Cardiac fibroblast (primary cell): ENCODE data around the gene ELOVL1.

ENCODE experiments used
- DNase-seq, 2 donors: peaks; one replicate each; pipeline versions ENCODE4 v3.0.0 to v3.0.0-alpha.2; 2010; ENCODE audit warnings: low read depth in 2 of 2
- H3K4me3 ChIP-seq, 2 donors: replicated peaks in 1 of 2; 1 replicate in 1 of 2; 2 replicates in 1 of 2; pipeline ENCODE4 v1.5.1; 2011; ENCODE audit warnings: low read depth in 2 of 2, low read length in 2 of 2, mild to moderate bottlenecking in 2 of 2, moderate library complexity in 1 of 2
- CTCF ChIP-seq: IDR thresholded peaks from one replicate; pipeline ENCODE4 v1.5.1; 2011; ENCODE audit warnings: low read depth, mild to moderate bottlenecking, low read length, inconsistent platforms

The ELOVL1 gene

DNA sequence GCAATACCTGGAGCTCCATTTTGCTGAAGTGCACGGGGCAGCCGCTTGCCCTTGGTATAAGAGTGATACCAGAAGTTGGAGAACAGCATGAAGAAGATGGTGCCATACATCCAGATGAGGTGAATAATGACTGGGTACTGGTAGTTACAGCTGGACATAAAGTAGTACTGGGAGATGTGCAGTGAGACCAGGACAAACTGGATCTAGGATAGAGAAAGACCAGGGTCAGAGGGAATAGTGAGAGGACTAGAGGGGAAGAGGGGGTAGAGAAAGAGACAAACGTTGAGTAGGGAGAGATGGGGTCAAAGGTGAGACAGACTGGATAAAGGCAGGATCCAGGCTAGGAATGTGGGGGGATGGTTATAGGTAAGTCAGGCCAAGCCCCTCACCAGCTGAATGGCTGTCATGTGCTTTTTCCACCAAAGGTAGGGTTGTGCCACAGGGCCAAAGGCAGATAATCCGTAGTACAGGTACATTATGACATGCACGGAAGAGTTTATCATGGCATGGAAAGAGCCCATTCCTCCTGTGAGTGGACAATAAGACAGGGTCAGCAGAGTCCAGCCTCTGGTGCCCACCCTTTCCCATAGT, 3.8 kb downstream of the ELOVL1 start:
- H3K4me3 ChIP-seq, result no peak overlapping the region
- TF ChIP-seq CTCF, result no peak
- DNase-seq, result no peak

- no peak for TF ChIP-seq CTCF
- no peak for DNase-seq
- H3K4me3 ChIP-seq, result no peak overlapping the region
Observed at GRCh38 chr1:43363283-43363934, 4.4 kb downstream of the ELOVL1 start.

- peak overlapping the region in 1 of 2 donors; percentile 76 for H3K4me3 ChIP-seq
- TF ChIP-seq CTCF, result no peak
- no peak for DNase-seq
Observed at GRCh38 chr1:43360616-43361015, 7.2 kb downstream of the ELOVL1 start.

- no peak for TF ChIP-seq CTCF
- peak overlapping the region; percentile 69 to 76 for H3K4me3 ChIP-seq
- no peak for DNase-seq
Observed at GRCh38 chr1:43359696-43360095, 8.1 kb downstream of the ELOVL1 start.

DNA sequence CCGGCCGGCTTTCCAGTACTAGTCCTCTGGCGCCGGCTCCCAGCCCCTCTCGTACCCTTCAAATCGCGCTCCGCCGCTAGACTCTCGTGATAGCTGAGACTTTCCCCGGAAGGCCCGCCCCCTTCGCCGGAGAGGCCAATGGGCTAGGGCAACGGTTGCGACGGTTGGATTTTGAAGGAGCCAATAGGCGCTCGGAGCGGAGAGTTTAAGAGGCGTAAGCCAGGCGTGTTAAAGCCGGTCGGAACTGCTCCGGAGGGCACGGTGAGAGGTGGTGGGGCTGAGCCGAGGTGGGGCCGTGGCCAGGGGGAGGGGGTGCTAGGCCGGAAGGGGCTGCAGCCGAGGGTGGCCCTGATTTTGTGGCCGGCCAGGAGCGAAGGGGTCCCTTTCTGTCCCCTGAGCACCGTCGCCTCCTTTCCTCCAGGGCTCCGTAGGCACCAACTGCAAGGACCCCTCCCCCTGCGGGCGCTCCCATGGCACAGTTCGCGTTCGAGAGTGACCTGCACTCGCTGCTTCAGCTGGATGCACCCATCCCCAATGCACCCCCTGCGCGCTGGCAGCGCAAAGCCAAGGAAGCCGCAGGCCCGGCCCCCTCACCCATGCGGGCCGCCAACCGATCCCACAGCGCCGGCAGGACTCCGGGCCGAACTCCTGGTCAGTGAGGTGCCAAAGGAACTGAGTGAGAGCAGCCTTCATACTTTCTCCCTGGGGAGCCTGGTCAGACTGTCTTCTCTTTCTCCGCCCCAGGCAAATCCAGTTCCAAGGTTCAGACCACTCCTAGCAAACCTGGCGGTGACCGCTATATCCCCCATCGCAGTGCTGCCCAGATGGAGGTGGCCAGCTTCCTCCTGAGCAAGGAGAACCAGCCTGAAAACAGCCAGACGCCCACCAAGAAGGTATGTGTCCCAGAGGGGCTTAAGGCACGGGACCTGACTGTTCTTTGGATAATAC, 8.8 kb downstream of the ELOVL1 start, which contains the start of gene CDC20:
Gene CDC20, plus strand, starts transcription at position 236 of the 948 bp plus-strand sequence. Its CDS starts 235 bp downstream, at position 471.
- peak; percentile 96 to 97 for DNase-seq
- TF ChIP-seq CTCF, result no peak
- peak within 1 kb of the TSS; percentile 69 to 76 for H3K4me3 ChIP-seq

GRCh38 chr1:43358121-43358745, 9.6 kb downstream of the ELOVL1 start:
- peak in 1 of 2 donors; percentile 36 for DNase-seq
- peak; percentile 26 for TF ChIP-seq CTCF
- H3K4me3 ChIP-seq, result peak overlapping the region; percentile 66 to 69
